HFFc6 (cell line): Measurements from ENCODE around the gene DUSP15. TPM values are rescaled to one million over a fixed set of nuclear protein-coding genes. Genes with fewer than 3 reads are reported as not detected.

Experiments used
- DNase-seq: peaks from one replicate; pipeline ENCODE4 v3.0.0-alpha.2; 2018
- H3K27ac Mint-ChIP-seq: 2 replicates; pipeline ENCODE4 v1.8.0; 2020; ENCODE audit warnings: mild to moderate bottlenecking, mixed read lengths
- H3K27me3 Mint-ChIP-seq: 2 replicates; pipeline ENCODE4 v1.8.0; 2021; ENCODE audit warnings: mild to moderate bottlenecking, moderate library complexity, mixed read lengths; ENCODE audit not compliant: insufficient read depth
- H3K36me3 Mint-ChIP-seq: 2 replicates; pipeline ENCODE4 v1.8.0; 2021; ENCODE audit warnings: low read depth, mixed read lengths
- H3K4me1 Mint-ChIP-seq: 2 replicates; pipeline ENCODE4 v1.8.0; 2020; ENCODE audit warnings: low read depth, mixed read lengths
- H3K4me3 Mint-ChIP-seq: 2 replicates; pipeline ENCODE4 v1.8.0; 2020; ENCODE audit warnings: mild to moderate bottlenecking, moderate library complexity, mixed read lengths
- H3K9me3 Mint-ChIP-seq: 2 replicates; pipeline ENCODE4 v1.8.0; 2020; ENCODE audit warnings: mild to moderate bottlenecking, mixed read lengths
- total RNA-seq, 6 experiments: library from RNA; stranded (reverse); fragmentation: NEBNext Ultra II Directional; extraction: Animal tissue kit (Norgen Biotek cat#: 25700); gene quantifications; 2 replicates in 1 of 6; 3 replicates in 5 of 6; pipeline ENCODE4 v1.2.3, GENCODE V29; 2021
- TF ChIP-seq, protein P1 (sequence below): fragments of 200-600 bp; sonication (generic); IDR thresholded peaks from 2 replicates; pipeline ENCODE4 v1.5.0; 2021; ENCODE audit warnings: antibody characterized with exemption, mild to moderate bottlenecking

The DUSP15 gene
- total RNA-seq, 6 experiments from 2014 or later = not detected

DNA sequence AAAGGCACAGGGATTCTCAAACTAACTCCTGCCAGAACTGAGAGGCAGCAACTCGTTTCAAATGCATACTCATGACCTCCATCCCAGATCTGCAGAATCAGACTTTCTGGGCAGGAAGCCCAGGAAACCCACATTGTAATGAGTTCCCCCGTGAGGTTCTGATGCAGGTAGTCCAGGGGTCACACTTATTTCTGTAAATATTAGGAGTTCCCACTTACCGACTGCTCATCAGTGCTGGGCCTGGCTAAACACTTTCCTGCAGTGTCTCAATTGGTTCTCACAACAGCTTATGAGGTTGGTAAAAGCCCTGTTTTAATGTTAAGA, 11.6 kb downstream of the DUSP15 start:
- no peak for DNase-seq
- H3K27me3 Mint-ChIP-seq = peaks cover 37% of the 10 kb centered on the region
- no peak overlapping the region for H3K4me3 Mint-ChIP-seq
- H3K36me3 Mint-ChIP-seq = no peaks in the 10 kb centered on the region
- no peaks in the 10 kb centered on the region for H3K4me1 Mint-ChIP-seq
- no peak overlapping the region for H3K27ac Mint-ChIP-seq
- no peaks in the 10 kb centered on the region for H3K9me3 Mint-ChIP-seq
- TF ChIP-seq, protein P1, sequence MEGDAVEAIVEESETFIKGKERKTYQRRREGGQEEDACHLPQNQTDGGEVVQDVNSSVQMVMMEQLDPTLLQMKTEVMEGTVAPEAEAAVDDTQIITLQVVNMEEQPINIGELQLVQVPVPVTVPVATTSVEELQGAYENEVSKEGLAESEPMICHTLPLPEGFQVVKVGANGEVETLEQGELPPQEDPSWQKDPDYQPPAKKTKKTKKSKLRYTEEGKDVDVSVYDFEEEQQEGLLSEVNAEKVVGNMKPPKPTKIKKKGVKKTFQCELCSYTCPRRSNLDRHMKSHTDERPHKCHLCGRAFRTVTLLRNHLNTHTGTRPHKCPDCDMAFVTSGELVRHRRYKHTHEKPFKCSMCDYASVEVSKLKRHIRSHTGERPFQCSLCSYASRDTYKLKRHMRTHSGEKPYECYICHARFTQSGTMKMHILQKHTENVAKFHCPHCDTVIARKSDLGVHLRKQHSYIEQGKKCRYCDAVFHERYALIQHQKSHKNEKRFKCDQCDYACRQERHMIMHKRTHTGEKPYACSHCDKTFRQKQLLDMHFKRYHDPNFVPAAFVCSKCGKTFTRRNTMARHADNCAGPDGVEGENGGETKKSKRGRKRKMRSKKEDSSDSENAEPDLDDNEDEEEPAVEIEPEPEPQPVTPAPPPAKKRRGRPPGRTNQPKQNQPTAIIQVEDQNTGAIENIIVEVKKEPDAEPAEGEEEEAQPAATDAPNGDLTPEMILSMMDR = no peak

DNA sequence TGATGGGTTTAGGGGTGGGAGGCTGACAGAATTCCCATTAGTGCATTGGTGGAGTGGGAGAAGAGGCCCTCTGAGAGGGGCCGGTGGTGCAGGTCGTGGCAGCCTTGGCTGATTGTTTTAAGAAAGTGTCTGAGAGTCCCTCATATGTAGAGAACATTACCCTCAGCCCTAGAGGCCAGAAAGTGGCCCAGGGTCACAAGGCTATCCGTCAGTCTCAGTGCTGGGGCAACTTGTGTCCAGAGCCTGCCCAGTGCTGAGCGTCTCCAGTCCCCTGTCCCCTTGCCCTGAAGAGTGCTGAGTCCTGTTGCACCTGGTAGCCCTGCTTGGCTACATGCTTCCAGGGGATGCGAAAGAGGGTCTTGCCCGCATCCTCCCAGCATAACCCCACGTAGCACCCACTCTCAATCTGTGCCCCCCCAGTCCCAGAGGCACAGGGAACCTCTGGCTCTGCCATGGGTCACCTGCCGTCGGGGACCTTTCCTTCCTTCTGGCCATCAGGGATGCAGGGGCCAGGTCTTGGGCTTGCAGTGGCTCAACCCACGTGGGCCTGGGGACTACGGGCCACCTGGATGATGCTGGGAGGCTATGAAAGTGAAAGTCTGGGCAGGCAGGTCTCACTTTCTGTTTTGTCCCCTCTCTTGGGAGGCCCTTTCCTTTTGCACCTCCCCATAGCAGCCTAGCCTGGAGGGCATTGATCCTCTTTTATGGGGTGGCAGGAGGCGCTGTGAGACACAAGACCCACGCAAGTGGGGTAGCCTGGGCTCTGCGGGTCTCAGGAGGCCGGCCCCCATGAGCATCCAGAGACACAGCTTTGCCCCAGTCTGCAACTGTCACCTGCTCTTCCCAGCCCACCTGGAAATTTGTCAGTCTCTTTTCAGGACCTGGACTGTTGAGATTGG, 12.2 kb downstream of the DUSP15 start:
- H3K27ac Mint-ChIP-seq = no peak overlapping the region
- no peaks in the 10 kb centered on the region for H3K36me3 Mint-ChIP-seq
- TF ChIP-seq, protein P1 = no peak
- peaks cover 37% of the 10 kb centered on the region for H3K27me3 Mint-ChIP-seq
- no peak for DNase-seq
- H3K9me3 Mint-ChIP-seq = no peaks in the 10 kb centered on the region
- no peak overlapping the region for H3K4me3 Mint-ChIP-seq
- no peaks in the 10 kb centered on the region for H3K4me1 Mint-ChIP-seq

DNA sequence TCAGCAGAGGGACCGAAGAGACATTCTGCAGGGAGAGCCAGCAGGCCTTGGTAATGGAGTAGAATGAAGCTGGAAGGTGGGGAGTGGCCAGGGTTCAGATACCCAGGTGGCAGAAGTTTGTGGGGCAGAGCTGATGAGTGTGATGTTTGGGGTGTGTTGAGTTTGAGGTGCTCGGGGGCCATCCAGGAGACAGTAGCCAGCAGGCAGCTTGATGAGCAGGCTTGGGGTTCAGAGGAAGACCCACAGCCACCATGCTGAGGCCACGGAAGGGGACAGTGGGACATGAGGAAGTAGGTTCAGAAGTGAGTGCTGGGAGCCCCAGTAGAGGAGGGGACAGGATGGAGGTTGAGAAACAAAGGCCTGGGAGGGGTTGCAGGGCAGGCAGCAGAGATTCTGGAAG, 13.8 kb downstream of the DUSP15 start:
- peaks cover 29% of the 10 kb centered on the region for H3K27me3 Mint-ChIP-seq
- H3K27ac Mint-ChIP-seq = no peak overlapping the region
- H3K36me3 Mint-ChIP-seq = no peaks in the 10 kb centered on the region
- TF ChIP-seq, protein P1 = no peak
- no peak for DNase-seq
- H3K4me1 Mint-ChIP-seq = no peaks in the 10 kb centered on the region
- H3K4me3 Mint-ChIP-seq = no peak overlapping the region
- no peaks in the 10 kb centered on the region for H3K9me3 Mint-ChIP-seq

DNA sequence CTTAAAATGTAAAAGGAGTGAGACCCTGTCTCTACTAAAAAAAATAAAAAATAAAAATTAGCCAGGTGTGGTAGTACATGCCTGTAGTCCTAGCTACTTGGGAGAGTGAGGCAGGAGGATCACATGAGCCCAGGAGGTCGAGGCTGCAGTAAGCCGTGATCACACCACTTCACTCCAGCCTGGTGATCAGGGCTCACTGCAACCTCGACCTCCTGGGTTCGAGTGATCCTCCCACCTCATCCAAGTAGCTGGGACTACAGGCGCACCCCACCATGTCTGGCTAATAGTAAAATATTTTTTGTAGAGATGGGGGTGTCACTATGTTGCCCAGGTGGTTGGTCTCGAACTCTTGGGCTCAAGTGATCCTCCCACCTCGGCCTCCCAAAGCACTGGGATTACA, 16.8 kb downstream of the DUSP15 start:
- Mint-ChIP-seq H3K9me3 (no peaks in the 10 kb centered on the region), H3K4me1 (no peaks in the 10 kb centered on the region), H3K27me3 (peaks cover 24% of the 10 kb centered on the region), H3K36me3 (no peaks in the 10 kb centered on the region), H3K4me3 (no peak overlapping the region), H3K27ac (no peak overlapping the region)
- no peak for DNase-seq
- TF ChIP-seq, protein P1 = no peak

DNA sequence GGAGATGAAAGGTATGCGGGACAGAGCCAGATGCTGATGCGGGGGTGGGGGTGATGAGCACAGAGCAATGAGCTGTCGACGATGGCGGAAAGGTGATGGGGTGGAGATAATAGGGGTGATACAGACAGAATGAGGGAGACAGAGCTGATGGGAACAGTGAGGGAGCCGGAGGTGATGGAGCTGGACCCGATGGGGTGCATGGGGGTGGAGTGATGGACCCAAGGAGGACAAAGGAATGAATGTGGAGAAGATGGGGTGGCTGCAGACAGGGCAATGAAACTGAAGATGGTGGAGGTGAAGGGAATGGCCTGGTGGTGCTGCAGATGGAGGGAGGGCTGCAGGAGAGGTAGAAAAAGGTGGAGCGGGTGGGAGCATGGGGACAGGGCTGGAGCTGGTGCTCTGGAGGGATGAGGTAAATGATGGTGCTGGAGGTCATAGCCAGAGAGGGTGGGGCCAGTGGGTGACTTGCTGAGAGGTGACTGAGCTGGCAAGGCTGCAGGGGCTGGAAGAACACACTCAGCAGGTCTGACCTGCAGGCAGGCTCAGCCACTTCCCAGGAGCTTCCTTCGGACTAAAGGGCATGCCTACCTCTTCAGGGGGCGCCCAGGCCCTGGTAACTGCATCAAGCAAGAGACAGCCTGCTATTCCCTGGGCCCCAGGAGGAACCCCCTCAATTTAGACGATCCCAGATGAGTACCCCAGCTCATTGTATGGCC, 18.9 kb downstream of the DUSP15 start:
- Mint-ChIP-seq H3K27me3 (peaks cover 21% of the 10 kb centered on the region), H3K27ac (no peak overlapping the region), H3K4me1 (no peaks in the 10 kb centered on the region), H3K9me3 (no peaks in the 10 kb centered on the region), H3K36me3 (no peaks in the 10 kb centered on the region), H3K4me3 (no peak overlapping the region)
- TF ChIP-seq, protein P1 = no peak
- no peak for DNase-seq
